HepG2 (cell line): ENCODE data around the gene URB1. TPM values are rescaled to one million over a fixed set of nuclear protein-coding genes. Genes with fewer than 3 reads are reported as not detected.

Source experiments
- ATM ChIP-seq: fragments of 450-650 bp; IDR thresholded peaks from 2 replicates; pipeline ENCODE4 v1.7.1; 2017; ENCODE audit warnings: mild to moderate bottlenecking, borderline replicate concordance
- MAFG ChIP-seq: sonication (generic); formaldehyde crosslinking; IDR thresholded peaks from 2 replicates; pipeline ENCODE4 v1.5.1; 2020; ENCODE audit warnings: mild to moderate bottlenecking, missing genetic modification reagents
- NCOA2 ChIP-seq: sonication (generic); formaldehyde crosslinking; IDR thresholded peaks from 2 replicates; pipeline ENCODE4 v1.8.0; 2022; ENCODE audit warnings: inconsistent platforms
- NFKB2 ChIP-seq: sonication (generic); formaldehyde crosslinking; IDR thresholded peaks from 2 replicates; pipeline ENCODE4 v1.4.0; 2020; ENCODE audit warnings: missing genetic modification reagents, borderline replicate concordance
- ZBTB7A ChIP-seq: sonication (generic); formaldehyde crosslinking; IDR thresholded peaks from 2 replicates; pipeline ENCODE4 v1.8.0; 2022; ENCODE audit warnings: mild to moderate bottlenecking, missing genetic modification reagents
- ZNF17 ChIP-seq: sonication (generic); formaldehyde crosslinking; IDR thresholded peaks from 2 replicates; pipeline ENCODE4 v1.5.0; 2020; ENCODE audit warnings: mild to moderate bottlenecking, missing genetic modification reagents
- ZNF430 ChIP-seq: sonication (generic); formaldehyde crosslinking; IDR thresholded peaks from 2 replicates; pipeline ENCODE4 v1.9.0; 2021; ENCODE audit warnings: mild to moderate bottlenecking, missing genetic modification reagents
- ZNF558 ChIP-seq: sonication (generic); formaldehyde crosslinking; IDR thresholded peaks from 2 replicates; pipeline ENCODE4 v1.9.0; 2022; ENCODE audit warnings: mild to moderate bottlenecking, missing genetic modification reagents, borderline replicate concordance
- ZNF782 ChIP-seq: sonication (generic); formaldehyde crosslinking; IDR thresholded peaks from 2 replicates; pipeline ENCODE4 v1.4.0; 2020; ENCODE audit warnings: missing genetic modification reagents, mild to moderate bottlenecking, borderline replicate concordance
- ZNF839 ChIP-seq: sonication (generic); formaldehyde crosslinking; IDR thresholded peaks from 2 replicates; pipeline ENCODE4 v1.4.0; 2020; ENCODE audit warnings: missing genetic modification reagents, mild to moderate bottlenecking, borderline replicate concordance
- polyA plus RNA-seq, 8 experiments: library from polyadenylated mRNA; depleted of rRNA in 3 of 8; stranded (reverse) in 7 of 8; unstranded in 1 of 8; fragments of >200 nt; fragmentation: Illumina TruSeq in 4 of 8; extraction: Trizol in 4 of 8; gene quantifications; 2 replicates each; pipeline versions ENCODE4 v1.2.1 to v1.2.3, GENCODE V29; 2011 to 2016; ENCODE audit warnings: low read depth in 4 of 8, missing spikeins in 1 of 8, mixed read lengths in 1 of 8; ENCODE audit not compliant: insufficient read depth in 1 of 8
- total RNA-seq, 5 experiments: library from RNA; depleted of rRNA; stranded (reverse); fragments of >200 nt; fragmentation: Illumina TruSeq; extraction: Trizol; gene quantifications; 2 replicates each; pipeline ENCODE4 v1.2.3, GENCODE V29; 2016; ENCODE audit warnings: low read depth in 1 of 5
- TF ChIP-seq, protein P1 (sequence below): sonication (generic); formaldehyde crosslinking; IDR thresholded peaks from 2 replicates; pipeline ENCODE4 v1.9.0; 2021; ENCODE audit warnings: missing genetic modification reagents, borderline replicate concordance
- TF ChIP-seq, protein P2 (sequence below): sonication (generic); formaldehyde crosslinking; IDR thresholded peaks from 2 replicates; pipeline ENCODE4 v1.5.0; 2020; ENCODE audit warnings: mild to moderate bottlenecking, missing genetic modification reagents, borderline replicate concordance
- TF ChIP-seq, protein P3 (sequence below): sonication (generic); formaldehyde crosslinking; IDR thresholded peaks from 2 replicates; pipeline ENCODE4 v1.4.0; 2020; ENCODE audit warnings: missing genetic modification reagents, mild to moderate bottlenecking, borderline replicate concordance
- TF ChIP-seq, protein P4 (sequence below): sonication (generic); formaldehyde crosslinking; conservative IDR thresholded peaks from 2 replicates; pipeline ENCODE4 v1.8.0; 2022; ENCODE audit warnings: missing genetic modification reagents

URB1 gene
- total and polyA plus RNA-seq, 2 of the 13 experiments (the other 11 are each of a cell fraction or from before 2014, with no cell fraction given) = 4.5 to 16.7 TPM

DNA sequence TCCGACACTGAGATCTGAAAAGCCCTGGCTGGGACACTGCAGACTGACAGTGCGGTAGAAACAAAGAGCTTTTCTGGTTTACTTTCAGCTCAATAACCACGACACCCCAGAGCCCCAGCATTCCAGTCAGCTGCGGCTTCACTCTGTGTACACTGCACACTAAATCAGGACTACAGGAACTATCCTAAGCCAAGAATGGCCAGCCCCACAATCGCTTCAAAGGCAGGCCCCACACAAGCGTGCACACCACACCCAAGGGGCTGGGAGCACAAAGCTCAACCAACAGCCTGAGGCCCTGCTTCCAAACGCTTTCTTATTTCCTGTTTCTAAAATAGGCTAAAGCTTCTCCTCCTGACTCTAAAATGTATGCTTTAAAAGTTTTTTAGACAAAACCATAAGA is 28.4 kb downstream of the URB1 start (continued):
- TF ChIP-seq ZNF17 (CRISPR knock-in tag) (no peak), MAFG (CRISPR knock-in tag) (no peak), NFKB2 (CRISPR knock-in tag) (no peak), ZNF430 (no peak), ATM (no peak), ZNF558 (CRISPR knock-in tag) (no peak), ZNF839 (CRISPR knock-in tag) (no peak), ZNF782 (CRISPR knock-in tag) (no peak), NCOA2 (CRISPR knock-in tag) (peak; percentile 34; the same call in 1 of the 2 replicates), ZBTB7A (CRISPR knock-in tag) (no peak)
- TF ChIP-seq, protein P1, sequence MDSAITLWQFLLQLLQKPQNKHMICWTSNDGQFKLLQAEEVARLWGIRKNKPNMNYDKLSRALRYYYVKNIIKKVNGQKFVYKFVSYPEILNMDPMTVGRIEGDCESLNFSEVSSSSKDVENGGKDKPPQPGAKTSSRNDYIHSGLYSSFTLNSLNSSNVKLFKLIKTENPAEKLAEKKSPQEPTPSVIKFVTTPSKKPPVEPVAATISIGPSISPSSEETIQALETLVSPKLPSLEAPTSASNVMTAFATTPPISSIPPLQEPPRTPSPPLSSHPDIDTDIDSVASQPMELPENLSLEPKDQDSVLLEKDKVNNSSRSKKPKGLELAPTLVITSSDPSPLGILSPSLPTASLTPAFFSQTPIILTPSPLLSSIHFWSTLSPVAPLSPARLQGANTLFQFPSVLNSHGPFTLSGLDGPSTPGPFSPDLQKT = no peak
- TF ChIP-seq, protein P2, sequence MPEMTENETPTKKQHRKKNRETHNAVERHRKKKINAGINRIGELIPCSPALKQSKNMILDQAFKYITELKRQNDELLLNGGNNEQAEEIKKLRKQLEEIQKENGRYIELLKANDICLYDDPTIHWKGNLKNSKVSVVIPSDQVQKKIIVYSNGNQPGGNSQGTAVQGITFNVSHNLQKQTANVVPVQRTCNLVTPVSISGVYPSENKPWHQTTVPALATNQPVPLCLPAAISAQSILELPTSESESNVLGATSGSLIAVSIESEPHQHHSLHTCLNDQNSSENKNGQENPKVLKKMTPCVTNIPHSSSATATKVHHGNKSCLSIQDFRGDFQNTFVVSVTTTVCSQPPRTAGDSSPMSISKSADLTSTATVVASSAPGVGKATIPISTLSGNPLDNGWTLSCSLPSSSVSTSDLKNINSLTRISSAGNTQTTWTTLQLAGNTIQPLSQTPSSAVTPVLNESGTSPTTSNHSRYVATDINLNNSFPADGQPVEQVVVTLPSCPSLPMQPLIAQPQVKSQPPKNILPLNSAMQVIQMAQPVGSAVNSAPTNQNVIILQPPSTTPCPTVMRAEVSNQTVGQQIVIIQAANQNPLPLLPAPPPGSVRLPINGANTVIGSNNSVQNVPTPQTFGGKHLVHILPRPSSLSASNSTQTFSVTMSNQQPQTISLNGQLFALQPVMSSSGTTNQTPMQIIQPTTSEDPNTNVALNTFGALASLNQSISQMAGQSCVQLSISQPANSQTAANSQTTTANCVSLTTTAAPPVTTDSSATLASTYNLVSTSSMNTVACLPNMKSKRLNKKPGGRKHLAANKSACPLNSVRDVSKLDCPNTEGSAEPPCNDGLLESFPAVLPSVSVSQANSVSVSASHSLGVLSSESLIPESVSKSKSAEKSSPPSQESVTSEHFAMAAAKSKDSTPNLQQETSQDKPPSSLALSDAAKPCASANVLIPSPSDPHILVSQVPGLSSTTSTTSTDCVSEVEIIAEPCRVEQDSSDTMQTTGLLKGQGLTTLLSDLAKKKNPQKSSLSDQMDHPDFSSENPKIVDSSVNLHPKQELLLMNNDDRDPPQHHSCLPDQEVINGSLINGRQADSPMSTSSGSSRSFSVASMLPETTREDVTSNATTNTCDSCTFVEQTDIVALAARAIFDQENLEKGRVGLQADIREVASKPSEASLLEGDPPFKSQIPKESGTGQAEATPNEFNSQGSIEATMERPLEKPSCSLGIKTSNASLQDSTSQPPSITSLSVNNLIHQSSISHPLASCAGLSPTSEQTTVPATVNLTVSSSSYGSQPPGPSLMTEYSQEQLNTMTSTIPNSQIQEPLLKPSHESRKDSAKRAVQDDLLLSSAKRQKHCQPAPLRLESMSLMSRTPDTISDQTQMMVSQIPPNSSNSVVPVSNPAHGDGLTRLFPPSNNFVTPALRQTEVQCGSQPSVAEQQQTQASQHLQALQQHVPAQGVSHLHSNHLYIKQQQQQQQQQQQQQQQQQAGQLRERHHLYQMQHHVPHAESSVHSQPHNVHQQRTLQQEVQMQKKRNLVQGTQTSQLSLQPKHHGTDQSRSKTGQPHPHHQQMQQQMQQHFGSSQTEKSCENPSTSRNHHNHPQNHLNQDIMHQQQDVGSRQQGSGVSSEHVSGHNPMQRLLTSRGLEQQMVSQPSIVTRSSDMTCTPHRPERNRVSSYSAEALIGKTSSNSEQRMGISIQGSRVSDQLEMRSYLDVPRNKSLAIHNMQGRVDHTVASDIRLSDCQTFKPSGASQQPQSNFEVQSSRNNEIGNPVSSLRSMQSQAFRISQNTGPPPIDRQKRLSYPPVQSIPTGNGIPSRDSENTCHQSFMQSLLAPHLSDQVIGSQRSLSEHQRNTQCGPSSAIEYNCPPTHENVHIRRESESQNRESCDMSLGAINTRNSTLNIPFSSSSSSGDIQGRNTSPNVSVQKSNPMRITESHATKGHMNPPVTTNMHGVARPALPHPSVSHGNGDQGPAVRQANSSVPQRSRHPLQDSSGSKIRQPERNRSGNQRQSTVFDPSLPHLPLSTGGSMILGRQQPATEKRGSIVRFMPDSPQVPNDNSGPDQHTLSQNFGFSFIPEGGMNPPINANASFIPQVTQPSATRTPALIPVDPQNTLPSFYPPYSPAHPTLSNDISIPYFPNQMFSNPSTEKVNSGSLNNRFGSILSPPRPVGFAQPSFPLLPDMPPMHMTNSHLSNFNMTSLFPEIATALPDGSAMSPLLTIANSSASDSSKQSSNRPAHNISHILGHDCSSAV = no peak
- TF ChIP-seq, protein P3, sequence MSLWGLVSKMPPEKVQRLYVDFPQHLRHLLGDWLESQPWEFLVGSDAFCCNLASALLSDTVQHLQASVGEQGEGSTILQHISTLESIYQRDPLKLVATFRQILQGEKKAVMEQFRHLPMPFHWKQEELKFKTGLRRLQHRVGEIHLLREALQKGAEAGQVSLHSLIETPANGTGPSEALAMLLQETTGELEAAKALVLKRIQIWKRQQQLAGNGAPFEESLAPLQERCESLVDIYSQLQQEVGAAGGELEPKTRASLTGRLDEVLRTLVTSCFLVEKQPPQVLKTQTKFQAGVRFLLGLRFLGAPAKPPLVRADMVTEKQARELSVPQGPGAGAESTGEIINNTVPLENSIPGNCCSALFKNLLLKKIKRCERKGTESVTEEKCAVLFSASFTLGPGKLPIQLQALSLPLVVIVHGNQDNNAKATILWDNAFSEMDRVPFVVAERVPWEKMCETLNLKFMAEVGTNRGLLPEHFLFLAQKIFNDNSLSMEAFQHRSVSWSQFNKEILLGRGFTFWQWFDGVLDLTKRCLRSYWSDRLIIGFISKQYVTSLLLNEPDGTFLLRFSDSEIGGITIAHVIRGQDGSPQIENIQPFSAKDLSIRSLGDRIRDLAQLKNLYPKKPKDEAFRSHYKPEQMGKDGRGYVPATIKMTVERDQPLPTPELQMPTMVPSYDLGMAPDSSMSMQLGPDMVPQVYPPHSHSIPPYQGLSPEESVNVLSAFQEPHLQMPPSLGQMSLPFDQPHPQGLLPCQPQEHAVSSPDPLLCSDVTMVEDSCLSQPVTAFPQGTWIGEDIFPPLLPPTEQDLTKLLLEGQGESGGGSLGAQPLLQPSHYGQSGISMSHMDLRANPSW = no peak
- TF ChIP-seq, protein P4, sequence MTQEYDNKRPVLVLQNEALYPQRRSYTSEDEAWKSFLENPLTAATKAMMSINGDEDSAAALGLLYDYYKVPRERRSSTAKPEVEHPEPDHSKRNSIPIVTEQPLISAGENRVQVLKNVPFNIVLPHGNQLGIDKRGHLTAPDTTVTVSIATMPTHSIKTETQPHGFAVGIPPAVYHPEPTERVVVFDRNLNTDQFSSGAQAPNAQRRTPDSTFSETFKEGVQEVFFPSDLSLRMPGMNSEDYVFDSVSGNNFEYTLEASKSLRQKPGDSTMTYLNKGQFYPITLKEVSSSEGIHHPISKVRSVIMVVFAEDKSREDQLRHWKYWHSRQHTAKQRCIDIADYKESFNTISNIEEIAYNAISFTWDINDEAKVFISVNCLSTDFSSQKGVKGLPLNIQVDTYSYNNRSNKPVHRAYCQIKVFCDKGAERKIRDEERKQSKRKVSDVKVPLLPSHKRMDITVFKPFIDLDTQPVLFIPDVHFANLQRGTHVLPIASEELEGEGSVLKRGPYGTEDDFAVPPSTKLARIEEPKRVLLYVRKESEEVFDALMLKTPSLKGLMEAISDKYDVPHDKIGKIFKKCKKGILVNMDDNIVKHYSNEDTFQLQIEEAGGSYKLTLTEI (CRISPR knock-in tag) = no peak
